HG03064 (cell line): ENCODE measurements around the gene CRACDL.
"Not testable (repeated sequence)": the region's sequence is repeated elsewhere in the genome, so short reads cannot be mapped to it uniquely, and the experiment has no call there.

Experiments used
- ATAC-seq: cut with Tn5 transposase; IDR thresholded peaks from one replicate; pipeline ENCODE4 v1.9.1; 2021; ENCODE audit warnings: low read depth; ENCODE audit not compliant: unreplicated experiment

CRACDL gene

DNA sequence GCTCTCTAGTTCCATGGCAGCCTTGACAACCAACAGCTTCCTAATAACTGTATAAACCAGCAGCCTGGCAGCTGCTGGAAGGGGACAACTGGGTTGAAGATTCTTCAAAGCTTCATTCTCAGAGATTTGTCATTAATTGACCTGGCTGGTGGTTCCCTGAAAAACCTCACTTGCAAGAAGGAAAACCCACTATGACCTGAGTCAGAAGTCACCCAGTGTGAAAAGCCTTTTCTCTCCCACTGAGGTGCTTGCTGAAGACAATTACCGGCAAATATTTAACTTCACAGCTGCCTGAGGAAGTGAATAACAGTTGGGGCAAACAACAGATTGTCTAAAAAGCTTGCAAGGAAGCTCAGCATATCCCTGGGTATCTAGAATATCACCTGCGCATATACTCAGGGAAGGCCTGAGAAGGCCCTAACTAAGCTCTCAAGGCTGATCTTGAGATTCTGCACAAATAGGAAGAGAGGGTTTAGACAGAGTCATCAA, 49.9 kb downstream of the CRACDL start:
- no peak for ATAC-seq

DNA sequence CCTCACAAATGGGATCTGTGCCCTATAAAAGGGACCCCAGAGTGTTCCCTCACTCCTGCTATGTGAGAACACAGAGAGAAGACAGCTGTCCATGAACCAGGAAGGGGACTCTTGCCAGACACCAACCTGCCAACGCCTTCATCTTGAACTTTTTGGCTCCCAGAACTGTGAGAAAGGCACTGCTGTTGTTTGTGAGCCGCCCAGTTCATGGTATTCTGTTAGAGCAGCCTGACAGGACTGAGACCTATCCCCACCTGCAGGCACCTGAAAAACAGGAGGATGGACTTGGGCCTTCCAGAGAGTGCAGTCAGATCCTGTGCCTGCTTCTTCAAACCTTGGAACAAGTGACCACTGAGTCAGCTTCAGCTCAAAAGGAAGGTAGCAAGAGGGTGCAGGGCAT, 51.4 kb downstream of the CRACDL start:
- ATAC-seq: no peak

DNA sequence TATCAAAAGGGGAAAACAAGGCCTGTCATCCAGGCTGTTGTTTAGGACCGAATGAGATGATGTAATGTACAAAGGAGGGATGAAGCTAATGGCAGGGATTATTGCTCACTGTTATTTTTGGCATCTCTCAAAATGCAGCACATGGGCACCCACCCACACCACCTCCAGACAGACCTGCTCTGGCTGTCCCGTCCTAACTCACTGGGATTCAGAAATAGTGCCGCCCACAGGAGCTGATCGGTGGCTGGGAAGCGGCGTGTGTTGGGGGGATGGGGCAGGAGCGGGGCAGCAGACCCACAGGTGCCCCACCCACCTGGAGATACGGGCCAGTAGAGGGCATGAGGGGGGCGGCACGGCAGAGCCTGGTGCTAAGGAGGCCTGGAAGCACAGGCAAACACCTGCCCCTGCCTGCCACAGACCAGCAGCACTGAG, 52.2 kb downstream of the CRACDL start:
- ATAC-seq: no peak

DNA sequence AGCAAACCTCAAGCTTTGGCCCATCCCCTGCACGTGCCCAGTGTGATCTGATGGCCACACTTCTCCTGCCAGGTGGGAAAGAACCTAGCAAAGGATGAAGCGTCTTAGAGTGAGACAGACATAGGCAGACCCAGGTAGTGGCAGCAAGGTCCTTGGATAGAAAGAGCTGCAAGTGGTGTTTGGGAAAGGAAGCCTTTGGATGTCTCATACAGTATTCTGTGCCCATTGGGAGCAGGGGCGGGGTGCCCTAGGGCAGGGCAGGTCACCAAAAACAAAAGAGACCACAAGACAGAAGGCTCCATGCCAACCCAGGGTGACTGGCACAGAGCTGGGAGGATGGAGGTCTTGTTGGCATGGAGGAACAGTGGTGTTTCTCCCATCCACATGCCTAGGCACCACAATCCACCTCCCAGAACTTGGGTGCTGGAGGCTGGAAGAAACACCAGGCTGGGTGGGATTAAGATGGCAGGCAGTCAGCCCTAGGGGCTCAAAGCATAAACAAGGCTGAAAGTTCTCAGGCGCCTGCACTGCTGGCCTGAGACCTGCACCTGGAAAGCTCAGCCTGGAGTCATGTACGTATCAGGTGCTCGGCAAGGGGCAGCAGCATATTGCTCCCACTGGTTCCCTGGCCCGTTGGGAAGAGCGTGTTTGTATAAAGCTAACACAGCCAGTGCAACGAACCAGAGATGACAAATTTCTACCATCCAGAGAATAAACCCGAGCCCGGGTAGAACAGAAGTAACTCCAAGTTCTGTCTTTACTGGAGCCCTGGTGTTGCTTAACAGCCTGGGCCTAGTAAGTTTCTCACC, 52.9 kb downstream of the CRACDL start:
- ATAC-seq: no peak

DNA sequence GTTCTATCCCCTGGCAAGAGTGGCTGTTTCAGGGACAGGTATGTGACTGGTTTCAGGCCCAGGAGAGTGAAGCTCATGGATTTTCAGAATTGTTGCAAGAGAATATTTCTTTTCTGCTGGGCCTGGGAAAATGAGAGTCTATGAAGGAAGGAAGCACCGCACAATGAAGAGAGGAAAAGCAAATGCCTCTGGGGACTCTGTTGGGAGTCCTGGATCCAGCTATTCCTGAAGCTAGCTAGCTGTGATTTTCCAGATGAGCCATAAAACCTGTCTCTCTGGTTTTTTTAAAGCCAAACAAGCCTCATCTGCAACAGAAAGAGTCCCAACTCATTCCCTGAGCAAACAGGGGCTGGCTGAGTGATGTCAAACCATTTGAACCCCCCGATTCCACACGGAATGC, 53.7 kb downstream of the CRACDL start:
- no peak for ATAC-seq

DNA sequence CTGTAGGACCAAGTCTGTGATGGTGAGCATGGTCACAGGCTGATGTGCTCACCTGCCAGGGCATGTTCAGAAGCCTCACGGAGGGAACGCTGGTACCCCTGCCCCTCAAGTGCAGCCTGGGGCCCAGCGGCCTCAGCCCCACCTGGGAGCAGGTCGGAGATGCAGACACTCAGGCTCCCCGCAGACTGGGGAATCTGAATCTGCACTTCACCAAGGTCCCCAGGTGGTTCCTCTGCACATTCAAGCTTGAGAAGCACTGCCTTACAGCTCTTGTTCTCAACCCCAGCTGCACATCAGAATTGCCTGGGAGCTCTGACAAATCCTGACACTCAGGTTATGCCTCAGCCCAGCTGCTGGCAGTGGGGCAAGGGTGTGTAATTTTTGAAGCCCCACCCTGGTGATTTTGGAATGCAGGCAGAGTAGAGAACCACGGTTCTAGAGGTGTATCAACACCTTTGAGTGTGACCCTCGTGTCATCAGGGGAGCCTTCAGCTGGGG, 54.8 kb downstream of the CRACDL start:
- ATAC-seq: no peak

DNA sequence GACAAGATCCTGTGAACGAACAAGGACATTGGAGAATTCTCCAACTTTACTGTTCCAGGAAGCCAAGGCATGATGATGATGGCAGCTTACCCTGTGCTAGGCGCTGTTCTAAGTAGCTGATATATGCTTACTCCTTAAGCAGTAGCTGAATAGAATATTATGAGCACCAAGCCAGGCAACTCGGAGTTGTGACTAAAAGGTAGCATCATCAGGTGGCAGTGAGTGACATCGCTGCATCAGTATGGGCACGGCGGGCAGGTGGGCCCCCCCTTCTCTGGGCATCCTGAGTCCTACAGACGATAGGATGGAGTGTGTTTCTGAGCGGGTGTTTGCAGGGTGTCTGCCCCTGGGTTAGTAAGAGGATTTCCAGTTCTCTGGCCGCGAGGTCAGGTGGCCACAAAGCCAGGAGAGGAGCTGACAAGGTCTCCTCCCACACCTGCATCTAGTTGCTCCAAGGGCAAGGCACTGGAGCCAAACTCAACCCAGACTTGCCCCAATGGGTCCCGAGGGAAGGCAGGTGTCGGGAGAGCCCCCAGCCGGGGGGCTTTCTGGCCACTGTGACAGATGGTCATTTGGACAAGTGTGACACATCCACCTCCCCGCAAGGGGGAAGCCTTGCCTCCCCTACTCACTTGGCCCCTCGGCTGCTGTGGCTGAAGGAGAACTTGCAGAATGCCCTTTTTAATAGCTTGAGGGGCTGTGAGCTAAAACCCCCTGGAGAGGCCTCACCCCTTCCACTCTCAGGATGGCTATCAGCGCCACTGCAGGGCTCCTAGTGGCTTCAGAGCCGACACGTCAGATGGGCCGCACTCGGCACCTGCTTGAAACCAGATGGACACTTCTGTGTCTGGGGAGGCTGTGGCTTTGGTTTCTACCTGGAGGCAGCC, 55.5 kb downstream of the CRACDL start:
- ATAC-seq: no peak

DNA sequence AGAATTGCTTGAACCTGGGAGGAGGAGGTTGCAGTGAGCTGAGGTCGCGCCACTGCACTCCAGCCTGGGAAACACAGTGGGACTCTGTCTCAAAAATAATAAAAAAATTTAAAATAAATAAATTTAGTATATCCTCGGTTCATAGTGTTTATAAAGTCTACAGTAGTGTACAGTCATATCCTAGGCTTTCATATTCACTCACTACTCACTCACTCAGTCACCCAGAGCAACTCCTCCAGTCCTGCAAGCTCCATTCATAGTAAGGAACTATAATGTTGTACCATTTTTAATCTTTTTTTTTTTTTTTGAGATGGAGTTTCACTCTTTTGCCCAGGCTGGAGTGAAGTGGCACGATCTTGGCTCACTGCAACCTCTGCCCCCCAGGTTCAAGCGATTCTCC, 58.4 kb downstream of the CRACDL start:
- not testable (repeated sequence) for ATAC-seq

DNA sequence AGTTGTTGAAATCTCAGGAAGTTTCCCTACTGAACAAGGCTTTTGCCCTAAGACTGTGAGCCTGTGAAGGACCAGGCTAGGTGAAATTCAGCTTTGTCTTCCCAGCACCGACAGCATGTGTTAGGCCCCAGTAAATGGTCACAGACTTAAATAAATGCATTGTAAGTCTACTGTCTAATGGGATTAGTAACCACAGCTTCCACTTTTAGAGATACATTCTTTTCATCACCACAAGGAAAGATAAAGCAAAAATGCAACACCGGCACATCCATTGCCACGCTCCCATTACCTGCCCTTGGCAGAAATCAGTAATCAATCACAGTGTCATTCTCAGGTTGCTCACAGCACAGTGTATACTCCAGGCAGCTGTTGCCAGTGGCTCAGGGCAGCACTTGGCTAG, 59.3 kb downstream of the CRACDL start:
- no peak for ATAC-seq

DNA sequence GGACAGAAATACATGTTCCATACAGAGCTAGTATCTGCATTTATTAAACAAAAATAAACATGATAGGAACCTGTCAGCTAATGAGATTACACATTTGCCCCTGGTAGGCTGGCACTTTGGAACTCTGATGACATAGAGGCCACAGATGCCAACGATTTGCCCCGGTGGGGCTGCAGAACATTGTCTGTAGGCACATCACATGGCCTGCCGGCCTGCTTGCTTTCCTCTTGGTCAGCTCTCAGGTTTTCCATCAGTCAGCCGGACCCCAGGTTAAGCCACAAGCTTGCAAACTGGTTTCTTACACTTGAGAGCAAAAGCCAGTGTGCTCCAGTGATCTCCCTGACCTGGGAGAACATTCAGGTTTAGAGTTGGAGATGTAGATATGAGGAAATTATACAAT, 60.3 kb downstream of the CRACDL start:
- no peak for ATAC-seq

DNA sequence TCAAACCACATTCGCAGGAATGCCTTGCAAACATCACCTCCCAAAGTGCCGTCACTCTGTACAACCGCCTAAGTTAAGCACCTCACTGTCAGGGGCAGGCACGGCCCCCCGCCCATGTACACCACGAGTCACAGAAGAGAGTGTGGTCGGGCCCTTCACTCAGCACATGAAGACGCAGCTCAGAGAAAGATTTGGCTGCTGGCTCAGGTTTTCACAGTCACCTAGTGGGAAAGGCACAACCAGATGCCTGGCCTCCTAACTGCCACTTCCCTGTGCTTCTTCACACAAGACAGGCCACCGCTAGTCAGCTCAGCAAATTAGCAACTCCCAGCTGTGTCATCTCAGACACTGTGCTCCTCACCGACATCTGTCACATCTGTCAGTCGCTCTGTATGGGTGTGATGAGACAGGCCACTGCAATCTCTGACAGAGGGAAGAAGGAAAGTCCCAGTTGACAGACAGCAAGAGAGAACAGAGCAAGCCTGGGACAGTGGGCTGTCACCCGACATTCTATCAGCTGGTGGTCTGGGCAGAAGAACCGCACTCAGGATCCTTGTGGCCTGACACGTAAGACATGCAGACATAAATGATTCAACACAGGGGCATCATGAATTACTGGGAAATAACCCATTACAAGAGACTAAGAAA, 60.8 kb downstream of the CRACDL start:
- no peak for ATAC-seq

DNA sequence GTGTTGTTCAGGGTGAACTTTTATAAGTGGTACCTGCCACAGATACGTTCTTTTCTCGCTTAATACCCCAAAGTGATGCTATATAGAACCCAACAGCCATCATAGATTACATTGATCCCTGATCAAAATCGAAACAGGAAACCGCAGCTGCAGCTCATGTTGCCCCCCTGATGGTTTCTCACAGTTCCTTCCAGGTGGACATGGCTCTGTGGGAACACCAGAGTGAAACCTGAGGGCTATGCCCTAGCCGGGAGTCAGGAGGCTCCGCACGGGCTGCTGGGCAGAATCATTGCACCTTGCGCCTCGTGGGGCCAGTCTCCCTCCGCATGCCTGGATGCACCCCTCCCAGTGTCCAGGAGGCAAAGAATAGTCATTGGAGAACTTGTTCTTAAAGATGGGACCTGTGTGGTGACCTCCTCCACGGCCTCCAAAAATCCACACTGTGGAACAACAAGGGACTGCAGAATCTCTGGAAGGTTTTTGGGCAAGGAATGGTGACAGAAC, 61.8 kb downstream of the CRACDL start:
- ATAC-seq: no peak

DNA sequence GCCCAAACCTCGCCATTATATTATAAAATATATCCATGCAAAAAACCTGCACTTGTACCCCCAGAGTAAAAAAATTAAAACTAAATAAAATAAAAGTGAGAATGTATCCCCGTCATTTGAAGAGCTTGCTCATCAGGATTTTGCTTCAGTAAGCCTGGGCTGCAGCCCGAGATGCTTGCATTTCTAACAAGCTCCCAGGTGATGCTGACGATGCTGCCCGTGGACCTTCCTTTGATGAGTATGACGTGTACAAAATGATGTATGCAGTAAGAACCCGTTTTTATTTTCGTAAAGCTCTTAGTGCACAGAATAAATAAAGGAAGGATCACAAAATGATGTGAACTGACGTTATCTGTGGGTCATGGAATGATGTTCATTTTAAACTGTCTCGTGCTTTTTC, 63.5 kb downstream of the CRACDL start:
- ATAC-seq: no peak

DNA sequence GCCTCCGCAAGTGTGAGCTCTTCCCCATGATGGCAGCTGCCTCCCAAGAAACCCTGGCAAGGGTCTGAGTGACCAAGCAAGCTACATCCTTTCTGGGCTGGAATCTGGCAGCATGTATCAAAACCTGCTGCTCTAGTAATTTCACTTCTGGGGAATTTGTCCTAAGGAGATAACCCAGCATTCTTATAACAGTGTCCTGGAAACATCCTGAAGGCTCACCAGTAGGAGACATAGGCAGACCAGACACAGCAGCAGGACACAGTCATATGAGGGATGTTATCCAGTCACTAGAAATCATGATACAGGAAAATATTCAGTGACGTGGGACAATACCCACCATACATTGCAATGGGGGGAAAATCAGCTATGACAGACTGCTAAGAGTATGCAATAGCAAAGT, 64.5 kb downstream of the CRACDL start:
- no peak for ATAC-seq

DNA sequence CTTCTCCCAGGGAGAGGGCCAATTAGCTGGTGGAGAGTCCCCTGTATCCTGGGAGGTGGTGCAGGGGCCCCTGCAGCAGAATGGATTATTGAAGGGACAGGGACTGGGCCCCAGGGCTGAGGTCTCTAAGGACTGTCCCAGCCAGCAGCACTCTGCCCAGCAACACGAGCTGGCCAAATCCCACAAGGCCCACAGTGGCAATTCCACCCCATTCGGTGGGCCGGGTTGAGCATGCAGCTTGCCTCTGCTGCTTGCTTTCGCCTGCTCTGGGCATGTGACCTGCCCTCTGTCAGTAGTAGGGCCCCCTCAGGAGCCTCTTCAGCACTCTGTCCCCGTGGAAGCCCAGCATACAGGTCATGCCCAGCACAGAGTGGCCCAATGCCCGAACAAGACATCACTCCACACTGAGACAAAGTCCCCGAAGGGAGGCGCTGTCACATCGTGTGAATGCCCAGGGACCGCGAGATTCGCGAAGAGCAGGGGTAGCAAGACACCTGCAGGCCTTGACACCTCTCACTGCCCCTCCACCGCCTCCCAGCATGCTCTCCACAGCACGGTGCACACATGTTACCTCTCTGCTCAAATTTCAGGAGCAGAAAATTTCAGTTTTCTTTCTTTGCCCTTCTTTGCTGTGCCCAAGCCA, 65.4 kb downstream of the CRACDL start:
- no peak for ATAC-seq

DNA sequence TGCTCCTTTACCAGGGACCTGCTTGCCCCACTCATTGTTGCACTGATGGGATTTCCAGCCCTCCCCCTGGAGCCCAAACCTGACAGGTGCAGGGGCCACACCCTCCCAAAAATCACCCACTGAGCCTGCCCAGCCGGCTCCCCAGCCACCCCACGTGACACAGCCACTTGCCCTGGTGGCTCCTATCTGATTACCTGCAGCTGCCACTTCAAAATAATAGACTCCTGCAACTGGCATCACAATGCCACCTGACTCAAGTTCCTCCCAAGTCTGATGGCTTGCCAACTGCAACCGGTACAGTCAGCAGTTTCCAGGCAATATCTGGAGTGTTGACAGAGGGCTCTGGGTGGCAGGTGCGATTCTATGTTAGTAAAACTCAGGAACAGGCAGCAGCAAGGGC, 66.2 kb downstream of the CRACDL start:
- no peak for ATAC-seq

DNA sequence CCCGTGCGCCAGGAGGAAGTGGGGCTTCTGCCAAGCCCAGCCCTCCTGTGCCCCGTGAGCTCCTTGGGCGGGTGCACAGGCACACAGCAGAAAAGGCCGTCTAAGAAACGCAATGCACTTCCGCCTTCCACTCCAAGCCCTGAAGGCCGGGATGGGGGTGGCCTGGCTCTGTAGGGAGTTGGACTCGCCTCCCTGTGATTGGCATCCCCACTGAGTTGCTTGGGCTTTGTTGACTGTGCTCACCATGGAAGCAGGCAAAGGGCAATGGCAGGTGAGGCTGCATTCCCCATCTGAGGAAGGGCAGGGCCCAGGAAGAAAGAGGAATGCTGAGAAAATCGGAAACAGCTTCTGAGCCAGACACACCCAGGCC, 66.8 kb downstream of the CRACDL start:
- ATAC-seq: no peak

DNA sequence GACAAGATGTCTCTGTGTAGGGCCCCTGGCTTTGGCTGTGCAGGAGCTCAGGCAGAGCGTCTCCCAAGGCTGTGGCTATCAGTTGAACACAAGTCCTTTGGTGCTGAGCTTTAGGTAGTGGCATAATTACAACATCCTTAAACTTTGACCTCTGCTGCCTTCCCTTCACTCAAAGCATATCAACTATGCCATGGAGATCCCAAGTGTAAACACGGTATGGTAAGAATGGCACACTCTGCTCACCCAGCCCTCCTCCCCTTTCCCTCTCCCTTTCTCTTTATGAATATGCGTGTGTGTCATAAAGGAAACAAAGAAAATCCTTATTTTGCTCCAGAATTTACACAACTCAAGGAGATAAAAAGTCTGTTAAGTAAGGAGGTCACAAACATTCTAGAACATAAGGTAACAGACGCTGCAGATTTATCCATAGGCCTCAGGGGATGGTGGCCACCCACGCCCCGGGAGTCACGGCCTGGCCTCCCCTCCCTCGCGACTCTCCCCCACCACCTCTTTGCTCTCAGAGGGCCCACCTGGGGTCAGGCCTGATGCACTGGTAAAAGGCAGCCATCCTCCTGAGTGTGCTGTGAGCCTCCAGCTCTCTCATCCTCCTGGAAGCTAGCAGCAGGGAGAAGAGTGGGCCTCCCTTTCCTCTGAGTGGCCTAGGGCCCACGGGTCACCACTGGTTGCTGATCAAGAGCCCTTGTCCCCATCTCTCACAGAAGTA, 67.3 kb downstream of the CRACDL start:
- ATAC-seq: no peak

DNA sequence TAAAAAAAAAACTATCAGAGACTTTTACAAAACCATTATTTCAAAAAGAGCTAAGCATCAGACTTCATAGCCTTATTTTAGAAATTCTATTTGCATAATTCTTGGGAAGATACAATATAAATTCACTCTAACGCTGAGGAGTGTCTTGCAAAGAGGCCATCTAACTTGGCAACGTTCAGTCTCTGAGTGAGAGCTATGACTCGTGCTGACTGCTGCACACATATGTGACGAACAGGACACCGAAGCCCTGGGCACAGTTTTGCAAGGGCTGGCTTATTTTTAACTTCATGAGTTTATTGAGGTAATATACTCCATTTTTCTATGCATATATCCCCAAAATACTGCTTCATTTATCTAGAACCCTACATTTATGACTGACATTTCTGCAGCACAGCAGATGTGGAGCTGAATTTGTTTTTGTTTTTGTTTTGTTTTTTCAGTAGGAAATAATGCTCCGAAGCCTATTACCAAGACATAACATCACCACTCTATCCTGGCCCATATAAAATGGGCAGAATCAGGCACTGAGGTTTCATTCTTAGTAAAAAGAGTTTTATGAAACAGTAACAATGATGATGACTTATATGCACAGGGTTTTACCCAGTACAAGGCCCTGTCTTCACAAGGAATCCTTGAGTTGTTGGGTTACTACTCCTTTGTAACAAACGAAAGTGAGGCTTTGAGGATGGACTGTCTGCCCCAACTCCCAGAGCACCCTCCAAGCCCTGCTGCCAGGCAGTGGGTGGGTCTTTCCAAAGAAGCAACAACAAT, 68.3 kb downstream of the CRACDL start:
- ATAC-seq: no peak
